ENCODE results near the gene BICRA.

DNA sequence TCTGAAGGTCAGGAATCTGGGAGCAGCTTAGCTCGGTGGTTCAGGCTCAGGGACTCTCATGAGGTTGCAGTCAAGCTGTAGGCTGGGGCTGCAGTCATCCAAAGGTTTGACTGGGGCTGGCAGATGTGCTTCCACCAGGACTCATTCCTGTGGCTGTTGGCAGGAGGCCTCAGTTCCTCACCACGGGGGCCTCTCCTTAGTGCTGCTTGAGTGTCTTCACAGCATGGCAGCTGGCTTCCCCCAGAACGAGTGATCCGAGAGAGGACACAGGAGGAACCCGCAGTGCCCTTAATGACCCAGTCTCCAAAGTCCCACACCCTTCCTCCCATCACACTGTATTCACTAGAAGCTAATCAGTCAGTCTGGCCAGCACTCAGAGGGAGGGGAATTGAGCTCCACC is 65.6 kb downstream of the BICRA start:
- TF ChIP-seq EZH2 (IDR thresholded peaks at IDR 0.05; ENCODE audit: low read length) (no peak), CTCF (optimal IDR thresholded peaks at IDR 0.05 in 1 of 3, IDR thresholded peaks at IDR 0.05 in 1 of 3, conservative IDR thresholded peaks at IDR 0.05 in 1 of 3; ENCODE audit: extremely low read depth in 1 of 3, insufficient read depth in 2 of 3, low read length in 3 of 3) (no peak)

All from keratinocyte (primary cell).